NCI-H69 (cell line): ENCODE data around the gene BOD1.

Source experiments
- DNase-seq: peaks from one replicate; lab custom pipeline; 2025; lab: John Stamatoyannopoulos, UW

Gene BOD1

DNA sequence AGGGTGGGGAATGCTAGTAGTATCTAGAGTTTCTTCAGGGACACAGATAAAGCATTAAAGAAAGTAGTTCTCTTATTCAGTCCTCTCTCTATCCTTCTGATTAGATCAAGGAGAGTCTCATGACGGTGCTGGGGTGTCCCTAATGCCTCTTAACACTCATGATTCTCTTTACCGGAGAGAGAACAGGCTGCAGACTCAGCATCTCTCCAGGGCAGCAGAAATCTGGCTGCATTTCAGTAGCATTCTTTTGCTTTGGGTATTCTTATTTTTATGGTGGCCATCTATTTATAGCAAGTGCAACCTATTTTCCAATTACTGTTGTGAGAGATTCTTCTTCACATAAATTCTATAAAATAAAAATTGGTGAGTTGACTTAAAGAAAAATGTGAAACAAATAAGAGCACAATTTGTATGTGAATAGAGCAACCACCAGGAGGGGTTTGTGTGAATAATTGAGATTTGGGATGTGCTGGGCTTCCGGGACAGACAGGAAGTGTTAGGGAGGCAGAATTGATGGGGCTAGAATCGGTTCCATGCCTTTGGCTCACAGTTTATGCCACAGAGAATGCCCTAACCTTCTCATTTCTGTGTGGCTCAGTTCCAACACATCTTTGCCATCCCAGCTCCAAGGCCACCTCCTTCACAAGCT, 23.8 kb upstream of the BOD1 start:
- DNase-seq: no peak

DNA sequence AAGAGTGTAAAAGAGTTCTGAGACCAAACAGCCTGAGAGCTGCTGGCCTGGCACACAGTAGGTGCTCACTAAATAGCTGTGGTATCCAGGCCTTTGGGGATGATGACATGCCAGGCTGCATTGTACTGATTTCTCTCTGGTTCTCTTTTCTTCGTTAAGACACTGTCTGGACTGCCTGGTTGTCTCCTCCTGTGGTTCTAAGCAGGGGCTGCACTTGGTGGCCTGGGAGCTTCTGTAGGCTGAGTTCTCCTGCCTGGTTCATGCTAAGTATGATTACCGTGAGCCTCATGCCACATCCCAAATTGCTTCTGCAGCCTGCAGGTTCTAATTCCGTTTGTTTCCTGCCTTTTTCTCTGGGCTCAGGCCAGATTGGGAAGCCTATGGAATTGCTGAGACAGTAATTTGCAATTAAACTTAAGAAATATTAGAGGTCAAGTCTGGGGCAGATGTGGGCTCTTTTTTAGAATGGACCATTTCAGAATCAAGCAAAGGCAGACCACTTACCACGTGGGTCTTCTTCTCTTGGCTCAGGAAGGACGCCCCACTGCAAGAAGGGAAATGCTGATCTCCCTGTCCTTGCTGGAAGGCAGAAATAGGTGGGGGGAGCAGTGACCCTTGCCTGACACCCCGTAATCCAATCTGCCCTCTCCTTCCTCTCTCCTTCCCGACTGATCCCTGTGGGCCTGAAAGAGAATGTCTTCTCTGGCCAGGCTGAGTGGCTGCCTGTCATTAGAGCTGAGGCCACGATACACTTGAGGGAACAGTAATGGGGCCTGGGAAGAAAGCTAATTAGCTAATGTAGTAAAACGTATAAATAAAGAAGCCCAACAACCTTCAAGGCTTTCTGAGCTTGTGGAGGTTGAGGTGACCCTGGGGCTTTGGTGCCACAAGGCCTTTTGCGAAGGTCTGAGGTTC, 21.9 kb upstream of the BOD1 start:
- no peak for DNase-seq

DNA sequence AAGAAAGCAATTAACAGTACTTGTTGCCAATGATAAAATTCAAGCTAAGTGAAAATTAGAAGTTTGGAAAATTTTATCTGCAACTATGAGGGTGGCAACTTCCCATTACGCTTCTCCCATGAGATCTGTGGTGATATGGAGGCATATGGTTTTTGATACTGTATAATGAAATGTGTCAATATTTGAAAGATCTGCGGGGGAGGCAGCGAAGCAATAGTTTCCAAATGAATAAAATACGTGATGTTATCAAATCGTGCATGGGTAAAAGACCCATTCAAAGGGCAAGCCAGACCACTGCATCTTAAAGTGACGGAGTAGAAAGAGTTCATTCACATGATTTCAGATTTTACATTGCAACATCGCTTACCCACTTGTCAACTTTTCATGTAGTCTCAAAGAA, 20.9 kb upstream of the BOD1 start:
- DNase-seq: no peak

DNA sequence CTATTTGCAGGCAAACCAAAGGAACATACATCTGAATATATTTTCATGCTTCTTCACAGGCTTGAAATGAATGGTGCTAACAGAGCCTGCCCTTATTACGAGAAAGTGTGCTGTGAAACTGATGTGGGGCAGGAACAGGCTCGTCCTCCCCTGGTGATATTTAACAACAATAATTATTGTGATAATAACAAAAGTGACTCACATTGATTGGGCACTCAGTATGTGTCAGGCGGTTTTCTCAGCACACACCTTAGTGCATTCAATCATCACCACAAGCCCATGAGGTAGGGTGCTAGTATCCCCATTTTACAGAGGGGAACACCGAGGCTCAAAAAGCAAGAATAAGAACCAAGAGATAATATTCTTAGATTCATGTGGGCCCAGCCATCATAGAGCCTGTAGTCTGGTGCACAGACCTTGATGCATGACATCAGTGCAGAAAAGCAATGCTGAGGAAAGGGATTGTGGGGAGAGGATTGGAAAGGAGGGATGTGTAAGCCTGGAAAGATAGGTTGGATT, 18.1 kb upstream of the BOD1 start:
- DNase-seq: no peak

DNA sequence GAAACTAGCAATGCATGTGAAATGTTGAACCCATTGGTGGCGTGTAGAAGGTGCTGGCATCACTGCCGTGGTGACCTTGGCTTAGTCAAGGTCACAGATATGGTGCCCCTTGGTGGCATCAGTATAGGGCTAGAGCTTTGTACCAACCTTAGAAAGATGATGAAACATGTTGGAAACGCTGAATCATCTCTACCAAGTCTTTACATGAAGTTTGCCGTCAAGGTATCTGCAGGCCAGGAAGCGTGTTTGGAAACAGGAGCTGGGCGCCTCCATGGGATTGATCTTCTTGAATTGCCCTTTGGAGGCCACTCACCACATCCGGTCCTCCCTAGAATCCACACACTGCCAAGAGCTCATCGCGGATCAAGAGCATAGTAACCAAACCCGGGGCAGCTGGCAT, 16.9 kb upstream of the BOD1 start:
- DNase-seq: no peak

DNA sequence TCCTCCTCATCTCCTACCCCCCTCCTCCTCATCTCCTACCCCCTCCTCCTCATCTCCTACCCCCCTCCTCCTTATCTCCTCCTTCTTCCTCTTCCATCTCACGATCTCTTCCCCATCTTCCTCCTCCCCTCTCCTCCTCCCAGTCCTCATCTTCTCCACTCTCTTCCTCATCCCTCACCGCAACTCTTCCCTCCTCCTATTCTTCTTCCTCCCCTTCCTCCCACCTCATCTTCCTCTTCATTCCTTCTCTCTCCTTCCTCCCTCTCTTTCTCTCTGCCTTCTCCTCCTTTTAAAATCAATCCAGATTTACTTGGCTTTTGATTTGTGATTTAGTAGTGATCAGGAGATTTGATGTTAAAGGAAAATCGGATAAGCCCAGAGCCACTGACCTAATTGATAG, 15.0 kb upstream of the BOD1 start:
- no peak for DNase-seq

DNA sequence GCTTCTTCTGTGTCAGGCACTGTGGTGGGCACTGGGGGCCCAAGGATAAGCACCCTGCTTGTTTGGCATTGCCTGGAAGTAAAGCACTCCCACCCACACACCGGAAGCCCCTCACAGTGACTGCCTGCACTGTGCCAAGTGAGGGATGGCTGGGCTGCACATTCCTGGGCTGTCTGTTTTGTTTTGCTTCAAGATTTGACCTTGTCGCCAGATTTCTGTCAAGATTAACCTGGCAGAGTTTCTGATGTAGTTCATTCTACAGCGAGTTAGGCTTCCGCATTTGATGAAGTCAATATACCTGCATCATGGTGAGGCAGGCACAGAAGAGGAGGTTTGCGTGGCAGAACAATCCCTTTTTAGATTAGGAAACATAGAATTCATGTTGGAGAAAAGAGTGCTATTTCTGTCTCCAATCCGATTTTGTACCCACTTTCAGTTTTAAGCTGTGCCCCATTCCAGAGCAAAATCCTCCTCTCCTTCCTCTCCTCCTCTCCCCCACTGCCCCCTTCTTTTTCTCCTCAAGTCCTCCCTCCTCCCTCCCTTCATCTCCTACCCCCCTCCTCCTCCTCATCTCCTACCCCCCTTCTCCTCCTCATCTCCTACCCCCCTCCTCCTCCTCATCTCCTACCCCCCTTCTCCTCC, 14.4 kb upstream of the BOD1 start:
- DNase-seq: no peak

DNA sequence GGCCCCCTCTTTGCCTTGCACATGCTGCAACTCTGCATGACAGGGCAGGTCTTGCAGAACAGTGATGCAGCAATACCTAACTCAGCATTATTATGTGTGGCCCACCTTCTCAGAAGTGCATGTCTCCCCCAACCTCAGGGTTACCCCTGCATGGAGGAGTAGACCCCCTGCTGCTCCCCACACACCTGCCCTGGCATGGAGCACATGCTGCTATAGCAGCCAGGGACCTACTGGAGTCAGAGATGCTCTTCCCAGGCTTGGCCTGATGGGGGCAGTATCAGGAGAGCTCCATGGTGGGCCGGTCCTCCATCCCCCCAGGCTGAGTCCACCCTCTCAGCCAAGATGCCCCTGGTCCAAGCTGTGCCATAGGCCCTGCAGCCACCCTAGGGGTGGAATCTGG, 13.2 kb upstream of the BOD1 start:
- DNase-seq: peak; percentile 28

DNA sequence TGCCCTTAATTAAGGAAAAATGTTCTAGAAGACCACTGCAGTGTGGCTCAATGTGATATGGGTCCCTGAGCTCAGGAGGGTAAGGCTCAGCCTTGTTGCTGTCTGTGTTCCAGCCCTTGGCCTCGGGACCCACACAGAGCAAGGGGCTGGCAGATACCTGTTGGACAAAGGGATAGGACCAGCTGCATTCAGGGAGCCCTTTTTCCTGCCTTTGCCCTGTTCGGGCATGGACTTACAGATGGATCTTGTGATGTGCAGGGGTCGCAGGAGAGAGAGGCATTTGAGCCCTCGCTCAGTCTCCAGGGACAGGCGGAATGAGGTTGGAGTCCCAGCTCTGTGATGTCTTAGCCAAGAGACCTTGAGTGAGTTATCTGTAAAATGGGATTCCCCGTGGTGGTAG, 12.1 kb upstream of the BOD1 start:
- no peak for DNase-seq

DNA sequence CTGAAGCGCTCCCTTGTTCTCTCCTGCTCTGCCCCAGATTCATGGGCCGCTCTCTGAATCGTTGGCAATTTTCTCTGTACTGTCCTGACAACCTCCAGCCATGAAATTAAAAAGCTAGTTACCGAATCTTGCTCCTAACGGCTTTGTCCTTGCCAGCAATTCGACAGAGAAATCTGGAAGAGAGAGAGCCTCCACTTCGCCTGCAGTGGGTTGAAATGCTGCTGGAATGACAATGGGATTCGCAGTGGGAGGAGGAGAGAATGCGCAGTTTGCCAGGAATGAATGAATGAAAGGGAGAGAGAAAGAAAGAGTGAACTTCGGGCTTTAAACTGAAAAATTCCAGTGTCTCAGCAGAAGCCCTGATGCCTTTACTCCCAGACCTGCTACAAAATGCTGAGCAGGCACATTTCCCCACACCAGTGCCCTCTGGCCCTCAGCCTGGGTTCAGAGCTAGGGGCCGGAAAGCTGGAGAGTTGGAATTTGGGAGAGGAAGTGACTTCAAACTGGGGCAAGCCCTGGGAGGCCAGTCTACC, 11.5 kb upstream of the BOD1 start:
- no peak for DNase-seq

DNA sequence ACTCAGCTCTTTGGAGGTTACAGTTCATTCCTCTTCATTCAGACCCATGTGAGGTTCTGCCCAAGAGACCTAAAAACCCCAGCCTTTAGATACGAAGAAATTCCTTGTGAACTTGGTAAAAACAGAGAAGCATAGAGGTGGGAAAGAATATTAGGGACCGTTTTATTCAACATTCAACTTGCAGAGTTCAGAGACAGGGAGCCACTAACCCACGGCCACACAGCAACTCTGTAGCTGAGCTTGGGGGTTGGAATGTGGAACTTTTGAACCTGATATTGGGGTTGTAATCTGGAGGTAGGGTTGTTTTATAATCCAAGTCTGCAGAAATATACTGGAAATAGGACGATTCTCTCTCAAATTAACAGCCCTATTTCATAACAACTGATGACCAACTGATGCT, 10.8 kb upstream of the BOD1 start:
- no peak for DNase-seq

DNA sequence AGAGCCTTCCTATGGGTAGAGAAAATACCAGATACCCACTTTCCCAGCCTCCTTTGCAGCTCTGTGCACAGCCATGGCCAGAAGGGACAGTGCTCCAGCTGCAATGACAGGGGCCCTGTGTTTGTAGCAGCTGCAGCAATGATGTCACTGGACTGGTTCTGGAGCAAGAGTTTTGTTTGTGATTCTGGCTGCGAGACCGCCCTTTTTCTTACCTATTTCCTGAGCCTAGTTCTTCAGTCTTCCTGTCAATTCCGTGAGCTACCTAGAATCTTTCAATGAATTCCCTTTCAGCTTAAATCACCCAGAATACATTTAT, 10.0 kb upstream of the BOD1 start:
- DNase-seq: no peak

DNA sequence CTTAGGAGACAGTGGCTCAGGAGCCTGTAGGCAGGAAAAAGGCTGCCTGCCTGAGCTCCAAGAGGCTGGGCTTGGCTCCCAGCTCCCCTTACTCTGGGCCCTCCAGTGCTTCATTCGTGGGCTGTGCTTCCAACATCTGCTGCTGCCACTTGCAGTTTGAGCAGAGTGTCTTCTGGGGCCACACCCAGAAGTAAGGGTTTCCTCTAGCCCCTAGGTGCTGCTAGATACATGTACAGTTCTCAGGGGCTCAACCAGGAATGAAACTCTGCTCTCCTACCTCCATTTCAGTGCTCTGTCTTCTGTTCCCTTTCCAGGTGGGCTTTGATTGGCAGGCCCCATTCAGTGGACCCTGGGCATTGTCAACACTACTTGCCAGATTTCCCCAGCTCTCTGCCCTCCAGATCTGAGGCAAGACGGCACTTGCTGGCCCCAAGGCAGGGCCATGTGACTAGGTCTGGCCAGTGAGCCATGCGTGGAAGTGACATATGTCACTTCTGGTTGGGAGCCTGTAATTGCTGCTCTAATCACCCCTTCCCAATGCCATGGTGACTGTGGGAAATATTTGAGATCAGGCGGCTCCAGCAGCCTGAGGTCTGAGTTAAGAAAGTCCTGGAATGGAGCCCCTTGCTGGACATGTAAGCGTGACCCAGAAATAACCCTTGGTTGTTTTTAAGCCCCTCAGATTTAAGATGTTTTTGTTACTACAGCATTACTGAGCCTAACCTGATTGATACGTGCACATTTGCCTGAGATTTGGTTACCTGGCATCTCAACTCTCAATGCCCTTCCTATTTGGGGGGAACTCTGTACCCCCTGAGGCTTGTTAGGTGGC, 9.4 kb upstream of the BOD1 start:
- peak; percentile 10 for DNase-seq

DNA sequence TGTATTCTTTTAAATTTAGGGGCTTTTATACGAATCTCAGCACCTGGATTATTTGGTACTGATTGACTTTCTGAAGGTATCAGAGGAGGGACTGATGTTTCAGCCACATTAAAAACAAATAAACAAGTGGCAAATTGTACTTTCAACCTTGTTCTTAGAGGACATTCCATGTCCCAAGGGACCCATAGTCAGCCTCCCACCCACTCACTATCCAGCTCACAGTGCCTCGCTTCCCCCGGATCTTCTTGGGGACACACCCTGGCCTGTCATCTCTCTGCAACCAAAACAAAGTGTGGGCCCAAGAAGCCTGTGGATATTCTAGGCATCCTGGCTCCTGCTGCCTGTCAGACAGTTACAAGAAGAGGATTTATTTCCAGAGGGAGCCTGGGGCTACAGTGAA, 8.8 kb upstream of the BOD1 start:
- DNase-seq: no peak

DNA sequence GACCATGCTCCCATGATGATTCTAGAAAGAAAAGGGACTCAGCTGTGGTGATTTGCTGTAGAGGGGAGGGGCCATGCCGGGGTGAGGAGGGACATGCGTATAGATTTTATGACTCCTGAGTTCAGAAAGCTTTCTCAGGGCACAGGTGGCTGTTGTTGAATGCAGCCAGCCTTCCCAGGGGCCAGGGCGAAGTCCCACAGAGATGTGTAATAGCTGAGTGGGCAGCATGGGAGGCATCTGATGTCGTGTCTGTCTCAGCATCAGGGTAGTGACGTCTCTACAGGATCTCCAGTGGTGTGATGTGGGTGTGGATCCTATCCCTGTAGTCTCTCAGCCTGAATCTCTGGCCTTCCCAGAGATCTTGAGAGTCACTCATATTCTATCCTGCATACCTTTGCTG, 7.8 kb upstream of the BOD1 start:
- no peak for DNase-seq

DNA sequence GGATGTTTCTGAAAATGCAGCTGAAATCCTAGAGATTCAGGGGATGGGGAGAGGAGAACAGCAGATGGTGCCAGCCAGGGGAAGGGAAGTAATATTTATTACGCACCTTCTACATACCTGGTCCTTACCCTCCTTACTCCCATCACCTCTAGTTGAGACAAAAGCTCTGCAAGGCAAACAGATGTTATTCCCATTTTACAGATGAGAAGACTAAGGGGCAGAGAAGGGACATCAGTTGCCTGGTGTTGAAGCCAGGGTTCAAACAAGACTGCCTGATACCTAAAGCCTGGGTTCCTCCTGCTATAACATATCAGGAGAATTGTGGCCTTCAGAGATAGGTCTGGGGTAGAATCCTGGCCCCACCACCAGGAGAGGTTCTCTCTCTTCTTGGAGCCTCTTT, 7.3 kb upstream of the BOD1 start:
- no peak for DNase-seq

DNA sequence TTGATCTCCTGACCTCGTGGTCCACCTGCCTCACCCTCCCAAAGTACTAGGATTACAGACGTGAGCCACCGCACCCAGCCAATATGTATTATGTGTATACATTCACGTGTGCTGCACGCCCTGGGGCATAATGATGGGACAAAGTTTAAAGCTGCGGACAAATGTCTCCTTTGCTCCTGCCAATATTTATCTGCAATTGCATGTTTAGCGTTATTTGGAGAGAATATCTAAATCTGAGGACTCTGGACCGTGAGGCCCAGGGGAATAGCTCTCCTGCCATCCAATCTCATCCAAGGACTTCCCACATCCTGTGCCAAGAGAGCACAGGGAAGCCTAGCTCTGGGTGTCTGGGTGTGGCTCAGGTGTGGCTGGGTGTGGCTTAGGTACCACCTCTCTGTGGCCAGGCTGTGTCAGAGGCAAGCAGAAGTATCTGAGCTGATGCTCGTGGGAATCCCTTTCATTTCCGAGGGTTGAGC, 6.9 kb upstream of the BOD1 start:
- peak; percentile 51 for DNase-seq

DNA sequence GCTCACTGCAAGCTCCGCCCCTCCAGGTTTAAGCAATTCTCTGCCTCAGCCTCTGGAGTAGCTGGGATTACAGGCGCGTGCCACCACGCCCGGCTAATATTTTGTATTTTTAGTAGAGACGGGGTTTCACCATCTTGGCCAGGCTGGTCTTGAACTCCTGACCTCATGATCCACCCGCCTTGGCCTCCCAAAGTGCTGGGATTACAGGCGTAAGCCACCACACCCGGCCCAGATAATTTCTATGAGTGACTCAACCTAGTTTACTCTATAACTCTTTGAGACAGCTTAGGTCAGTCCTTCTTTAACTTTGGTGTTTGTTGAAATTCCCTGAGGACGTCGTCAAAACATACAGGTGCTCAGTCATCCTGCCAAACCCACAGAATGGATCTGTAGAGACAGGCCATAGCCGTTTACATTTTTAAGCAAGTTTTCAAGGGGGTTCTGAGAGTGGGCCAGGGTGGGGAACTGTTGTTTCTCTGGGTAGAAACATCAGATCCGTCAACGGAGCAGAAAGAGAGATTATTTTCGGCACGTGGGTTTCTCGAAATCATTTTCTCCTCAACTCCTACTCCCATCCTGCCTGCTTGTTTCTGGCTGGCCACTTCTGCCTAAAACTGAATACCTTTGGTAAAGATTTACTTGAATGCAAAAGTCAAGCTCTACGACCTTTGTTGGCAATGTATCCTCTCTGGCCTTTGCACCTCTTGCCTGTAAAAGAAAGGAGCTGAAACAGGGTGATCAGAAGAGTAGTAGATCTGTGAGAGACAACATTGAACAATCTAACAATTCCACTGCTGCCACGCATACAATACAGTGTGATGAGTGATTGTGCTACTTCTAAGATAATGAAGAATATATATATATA, 6.0 kb upstream of the BOD1 start:
- no peak for DNase-seq

DNA sequence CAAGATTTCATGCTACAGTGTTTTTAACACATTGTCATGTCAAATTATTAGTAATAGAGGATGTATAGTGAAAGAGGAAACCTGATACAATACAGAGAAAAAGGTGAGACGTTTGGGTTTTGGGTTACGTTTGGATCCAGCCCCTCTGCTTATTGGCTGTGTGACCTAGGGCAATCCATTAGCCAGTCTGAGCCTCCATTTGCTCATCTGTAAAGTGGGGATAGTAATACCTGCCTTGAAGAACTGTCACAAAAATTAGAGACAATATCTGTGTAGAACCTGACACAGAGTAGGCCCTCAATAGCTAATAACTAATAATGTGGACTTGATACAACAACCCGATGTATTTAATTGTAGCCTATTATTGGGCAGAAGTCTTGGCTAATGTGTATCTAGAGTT, 4.3 kb upstream of the BOD1 start:
- no peak for DNase-seq

DNA sequence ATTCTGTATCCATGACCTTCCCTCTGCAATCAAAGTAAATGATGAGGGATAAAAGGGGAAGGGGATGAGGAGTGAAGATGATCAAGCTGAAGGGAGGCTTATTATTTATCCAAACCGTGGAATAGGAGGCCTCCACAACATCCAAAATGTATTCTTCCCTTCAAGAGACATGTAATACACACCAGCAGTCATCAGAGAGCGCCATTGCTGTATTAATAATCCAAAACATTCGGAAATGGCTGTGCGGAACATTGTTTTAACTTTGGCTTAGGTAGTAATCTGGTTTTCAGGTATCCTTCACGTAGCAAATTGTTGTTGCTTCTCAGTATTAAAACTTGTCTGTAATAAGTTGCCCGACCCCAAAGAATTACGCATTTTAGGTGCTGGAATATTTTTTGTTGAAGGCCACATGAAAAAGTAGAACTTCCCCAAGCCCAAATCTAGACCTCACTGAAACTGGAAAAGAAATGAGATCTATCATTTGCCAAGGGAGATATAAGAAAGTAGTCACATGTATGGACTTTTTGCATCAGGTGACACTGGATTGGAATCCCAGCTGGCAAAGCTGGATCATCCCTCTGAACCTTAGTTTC, 2.6 kb upstream of the BOD1 start:
- peak; percentile 67 for DNase-seq
